HT-29 (cell line): ENCODE data around the gene PTPRK. TPM values are rescaled to one million over a fixed set of nuclear protein-coding genes. Genes with fewer than 3 reads are reported as not detected.
"Not testable (repeated sequence)": the region's sequence is repeated elsewhere in the genome, so short reads cannot be mapped to it uniquely, and the experiment has no call there.

Experiments
- DNase-seq: peaks from one replicate; pipeline ENCODE4 v3.0.0-alpha.2; 2015; ENCODE audit warnings: low spot score
- total RNA-seq: library from RNA; depleted of rRNA; stranded (reverse); fragments of >200 nt; shearing (Covaris generic); gene quantifications from 2 replicates; pipeline ENCODE4 v1.2.3, GENCODE V29; 2014

Gene PTPRK
- total RNA-seq, 1 experiment from 2014 or later = 190 TPM

DNA sequence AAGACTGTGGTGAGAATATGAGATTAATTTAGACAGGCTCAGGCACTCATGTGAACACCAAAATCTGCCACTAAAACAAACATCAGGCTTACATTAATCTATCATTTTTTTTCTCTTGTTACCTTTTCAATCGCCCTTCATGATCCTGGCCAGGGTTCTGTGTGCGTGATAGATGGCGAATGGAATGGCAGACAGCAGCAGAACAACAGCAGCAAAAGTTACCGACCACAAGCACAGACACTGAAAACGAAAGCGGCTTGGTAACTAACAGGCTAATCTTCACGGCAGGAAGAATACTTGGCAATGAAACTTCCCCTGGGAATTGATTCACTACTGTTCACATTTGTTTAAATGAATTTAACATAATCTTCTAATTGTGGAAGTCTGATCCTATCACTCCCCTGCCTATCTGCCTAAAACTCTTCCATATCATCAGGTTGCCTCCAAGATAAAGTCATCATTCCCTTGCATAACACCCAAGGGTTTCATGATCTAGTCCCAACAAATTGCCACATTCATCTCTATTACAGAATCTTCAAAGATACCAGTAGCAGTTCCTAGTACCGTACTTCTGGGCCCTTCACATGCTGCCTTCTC lies 28.7 kb downstream of the PTPRK start:
- DNase-seq = no peak

DNA sequence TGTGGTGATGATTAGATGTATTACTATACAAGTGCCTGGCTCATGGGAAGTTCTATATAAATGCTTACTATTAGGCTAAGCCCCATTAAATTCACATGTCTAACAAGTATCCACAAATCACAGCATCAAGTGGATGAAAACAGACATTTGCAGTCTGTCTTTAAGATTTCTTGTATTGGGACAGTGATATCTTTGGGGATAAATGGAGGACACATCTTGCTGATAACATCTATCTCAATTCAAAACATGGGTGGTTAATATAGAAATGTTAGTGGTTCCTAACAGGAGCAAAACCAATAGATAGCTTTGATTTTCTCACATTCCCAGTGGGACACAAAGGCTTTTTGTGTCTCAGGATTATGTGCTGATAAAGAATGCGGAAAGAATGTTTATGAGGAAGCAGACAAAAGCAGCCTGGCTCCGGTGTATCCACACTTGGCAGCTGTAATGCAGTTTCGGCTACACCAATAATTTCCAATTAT lies 29.3 kb downstream of the PTPRK start:
- DNase-seq = peak; percentile 89

DNA sequence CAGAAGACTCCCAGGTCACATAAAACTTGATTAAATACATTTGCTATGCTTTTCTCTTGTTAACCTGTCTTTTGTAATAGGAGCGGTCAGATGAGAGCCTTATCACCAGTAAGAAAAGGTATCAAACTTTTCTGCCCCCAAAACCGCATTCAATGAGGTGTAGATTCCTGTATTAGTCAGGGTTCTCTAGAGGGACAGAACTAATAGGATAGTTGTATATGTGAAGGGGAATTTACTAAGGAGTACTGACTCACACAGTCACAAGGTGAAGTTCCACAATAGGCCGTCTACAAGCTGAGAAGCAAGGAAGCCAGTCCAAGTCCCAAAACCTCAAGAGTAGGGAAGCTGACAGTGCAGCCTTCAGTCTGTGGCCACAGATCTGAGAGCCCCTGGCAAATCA lies 32.7 kb downstream of the PTPRK start:
- DNase-seq = no peak

DNA sequence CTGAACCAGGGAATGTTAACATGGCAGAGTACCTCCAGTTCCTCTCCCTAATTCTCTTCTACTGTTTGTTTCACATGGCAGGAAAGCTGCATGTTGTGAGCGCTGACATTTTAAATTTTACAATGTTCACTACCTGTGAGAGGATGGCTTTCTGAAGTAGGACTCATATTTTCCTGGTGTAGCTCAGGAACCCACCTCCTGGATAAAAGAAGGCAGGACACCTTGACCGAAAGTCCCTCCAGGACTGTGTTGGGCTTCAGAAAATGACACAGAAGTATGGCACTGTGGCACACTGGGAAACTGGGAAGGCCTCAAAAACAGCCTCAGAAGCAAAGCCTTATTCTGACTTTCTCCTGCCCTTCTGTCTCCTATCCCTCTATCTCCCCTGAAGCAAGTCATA lies 33.3 kb downstream of the PTPRK start:
- peak; percentile 58 for DNase-seq

DNA sequence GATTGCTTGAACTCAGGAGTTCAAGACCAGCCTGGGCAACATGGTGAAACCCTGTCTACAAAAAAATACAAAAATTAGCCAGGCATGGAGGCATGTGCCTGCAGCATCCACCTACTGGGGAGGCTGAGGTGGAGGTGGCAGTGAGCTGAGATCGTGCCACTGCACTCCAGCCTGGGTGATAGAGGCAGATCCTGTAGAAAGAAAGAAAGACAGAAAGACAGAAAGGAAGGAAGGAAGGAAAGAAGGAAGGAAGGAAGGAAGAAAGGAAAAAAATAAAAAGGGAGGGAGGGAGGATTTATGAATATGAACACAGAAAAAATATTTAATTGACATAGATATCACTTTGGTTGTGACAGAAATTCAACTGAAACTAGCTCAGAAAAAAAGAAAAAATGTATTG lies 33.8 kb downstream of the PTPRK start:
- not testable (repeated sequence) for DNase-seq

DNA sequence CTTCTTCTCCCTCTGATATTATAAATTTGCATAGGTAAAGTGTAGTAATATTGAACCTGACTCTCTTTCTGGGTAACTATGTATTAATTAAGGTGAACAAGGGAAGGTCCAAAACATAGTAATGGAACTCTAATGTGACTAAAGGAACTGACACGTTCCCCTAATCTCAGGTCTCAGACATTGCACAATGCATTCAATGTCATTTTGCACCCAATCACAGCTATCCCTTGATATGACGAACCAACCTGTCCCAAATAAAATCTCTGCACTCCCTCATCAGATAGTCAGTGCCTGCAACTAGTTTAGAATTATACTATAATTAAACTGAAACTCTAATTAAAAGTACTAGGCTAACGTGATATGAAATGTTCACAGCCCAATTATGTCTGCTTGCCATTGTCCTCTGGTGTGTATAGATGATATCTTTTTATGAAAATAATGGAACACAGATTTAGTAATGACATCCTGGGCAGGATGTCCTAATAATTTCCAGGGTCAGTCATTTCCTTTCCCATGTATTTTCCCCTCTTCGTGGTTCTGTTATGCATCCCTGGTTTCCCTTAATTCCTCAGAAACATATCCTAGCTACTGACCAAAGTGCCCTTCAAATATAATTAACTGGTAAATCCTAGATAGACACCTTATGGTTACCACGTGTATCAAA lies 36.8 kb downstream of the PTPRK start:
- DNase-seq = no peak

DNA sequence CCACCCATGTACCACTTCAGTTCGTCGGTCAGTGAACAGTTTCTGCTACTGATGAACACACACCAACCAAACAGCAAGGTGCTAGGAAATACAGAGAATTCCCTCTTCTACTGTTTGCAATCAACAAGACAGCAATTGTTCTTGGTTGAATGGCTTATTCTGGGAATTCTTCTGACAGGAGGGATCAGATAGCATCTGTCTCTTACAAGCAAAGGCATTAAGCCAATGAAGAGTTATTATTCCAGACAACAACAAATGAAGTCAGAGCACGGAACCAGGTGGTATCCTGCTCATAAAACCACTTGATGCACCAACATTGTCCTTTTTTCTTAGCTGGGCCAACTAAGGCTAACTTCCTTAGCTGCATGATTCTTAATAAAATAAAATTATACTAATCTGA lies 37.8 kb downstream of the PTPRK start:
- DNase-seq = no peak

DNA sequence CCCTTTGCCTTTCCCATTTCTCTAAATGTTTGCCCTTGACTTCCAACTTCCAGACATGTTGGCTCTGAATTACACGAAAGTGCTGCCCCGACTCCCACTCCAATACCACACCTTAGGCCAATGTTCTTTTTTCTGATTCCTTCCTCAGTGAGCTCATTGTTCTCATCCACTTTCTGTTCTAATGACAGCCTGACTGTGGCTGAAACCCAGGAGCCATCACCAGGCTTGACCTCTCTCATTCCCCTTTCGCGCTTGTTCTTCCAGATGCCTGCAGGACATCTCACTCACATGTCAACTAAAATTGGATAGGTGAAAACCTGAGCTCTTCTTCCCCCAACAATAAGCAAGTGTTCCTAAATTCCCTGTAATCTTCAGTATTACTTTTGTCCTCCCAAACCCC lies 40.4 kb downstream of the PTPRK start:
- DNase-seq = no peak

DNA sequence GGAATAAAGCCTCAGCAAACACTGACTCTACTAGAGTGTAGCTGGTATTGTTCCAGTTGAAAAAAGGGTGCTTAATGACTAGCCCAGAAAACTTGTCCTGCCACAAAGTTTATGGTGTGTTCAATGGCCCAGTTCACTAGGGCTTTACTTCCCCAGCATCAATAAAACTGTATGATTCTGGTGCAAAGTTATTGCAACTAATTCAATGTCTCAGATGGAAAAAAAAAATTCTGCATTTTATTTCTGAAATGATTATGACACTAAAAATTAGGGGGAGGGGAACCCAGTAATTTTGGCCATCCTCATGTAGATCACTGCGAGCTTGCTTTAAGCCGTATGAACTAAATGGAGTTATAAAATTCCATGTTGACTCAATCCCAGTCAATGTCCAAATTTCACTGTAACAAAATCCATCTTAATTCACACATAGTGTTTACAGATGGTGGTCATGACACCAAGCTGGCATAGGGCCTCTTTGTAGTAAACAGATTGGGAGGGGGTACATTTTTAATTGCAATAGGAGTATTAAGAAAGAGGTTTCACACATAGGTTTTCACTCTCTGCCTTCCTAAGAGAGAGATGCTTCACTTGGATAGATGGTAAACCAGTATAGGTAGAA lies 41.2 kb downstream of the PTPRK start:
- no peak for DNase-seq

DNA sequence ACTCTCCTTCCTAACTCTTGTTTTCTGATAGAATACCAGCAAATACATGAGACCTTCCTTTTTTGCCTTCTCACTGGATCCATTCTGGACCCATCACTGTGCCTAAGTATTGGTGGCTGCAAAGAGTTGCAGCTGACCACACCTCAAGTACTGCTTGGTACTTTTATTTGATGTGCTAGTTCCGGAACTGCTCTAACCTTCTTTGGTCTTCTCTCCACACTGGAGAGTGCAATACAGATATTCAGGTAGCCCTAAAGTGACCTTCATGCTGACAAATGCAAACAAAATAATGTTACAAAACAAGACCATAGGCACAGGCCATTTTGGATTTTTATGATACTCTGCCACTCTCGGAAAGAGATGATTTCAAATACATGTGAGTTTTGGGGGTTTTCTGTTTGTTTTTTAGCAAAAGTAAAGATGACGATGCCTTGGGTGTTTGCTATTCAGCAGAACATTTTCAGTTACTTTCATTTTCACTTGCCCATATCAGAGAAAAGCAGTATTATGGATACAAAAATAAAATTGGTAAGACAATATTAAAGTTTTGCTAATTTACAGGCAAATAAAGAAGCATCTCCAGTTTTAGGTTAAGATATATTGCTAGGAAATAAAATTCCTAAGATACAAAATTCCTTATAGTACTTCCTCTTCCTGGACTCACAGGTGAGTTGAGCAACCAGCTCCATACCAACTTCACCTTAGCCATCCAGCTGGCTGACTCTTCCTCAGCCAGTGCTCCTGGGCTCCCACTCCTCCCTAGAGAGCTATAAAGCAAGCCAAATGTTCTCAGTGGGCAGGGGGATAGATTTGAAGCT lies 42.0 kb downstream of the PTPRK start:
- no peak for DNase-seq

DNA sequence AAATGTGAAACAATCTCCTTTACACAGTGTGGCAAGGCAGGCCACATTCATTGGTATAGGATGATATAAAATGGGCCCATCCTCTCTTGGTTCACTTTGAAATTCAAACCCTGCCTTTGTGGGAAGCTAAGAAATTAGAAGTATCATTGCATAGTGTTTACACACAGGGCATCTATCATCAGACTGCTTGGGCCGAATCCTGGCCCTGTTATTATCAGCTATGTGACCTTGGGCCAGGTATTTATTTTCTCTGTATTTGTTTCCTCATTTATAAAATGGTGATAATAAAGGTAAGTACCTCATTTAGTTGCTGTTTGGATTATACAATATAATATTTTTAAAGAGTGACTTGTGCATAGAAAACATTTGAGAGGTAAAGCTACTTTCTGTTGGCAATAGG lies 45.5 kb downstream of the PTPRK start:
- no peak for DNase-seq

DNA sequence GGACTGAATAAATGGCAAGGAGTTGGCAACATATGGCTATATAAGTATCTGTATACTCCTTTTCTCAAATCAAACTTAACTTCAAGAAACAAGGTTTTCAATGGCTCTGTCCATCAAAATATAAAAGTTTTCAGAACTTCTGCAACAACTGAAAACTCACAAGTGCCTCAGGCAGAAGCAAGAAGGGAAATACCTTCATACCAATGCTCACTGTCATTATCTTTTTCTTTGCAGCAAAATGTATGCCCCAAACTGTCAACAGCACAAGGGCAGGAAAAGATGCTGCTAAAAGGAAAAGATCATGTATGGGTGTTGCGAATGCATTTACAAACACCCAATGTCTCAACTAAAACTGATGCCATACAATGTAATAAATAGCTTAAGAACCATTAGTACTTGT lies 45.9 kb downstream of the PTPRK start:
- no peak for DNase-seq

DNA sequence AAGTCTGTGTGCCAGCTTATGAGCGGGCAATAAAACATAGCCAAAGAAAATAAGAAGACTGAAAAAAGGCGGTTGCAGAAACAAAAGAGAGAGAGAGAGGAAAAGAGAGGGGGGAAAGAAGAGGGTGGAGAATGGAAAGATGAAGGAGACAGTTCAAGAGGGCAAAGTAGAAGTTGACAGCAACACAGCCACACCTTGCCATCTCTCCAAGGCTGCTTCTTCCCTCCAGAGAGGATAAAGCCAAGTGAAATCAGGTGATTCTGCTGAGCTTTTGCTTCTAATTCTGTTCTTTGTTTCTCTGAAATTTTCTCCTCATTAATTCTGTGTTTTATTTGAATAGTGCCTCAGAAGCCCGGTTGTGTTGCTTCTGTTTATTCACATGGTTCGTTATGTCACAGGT lies 48.5 kb downstream of the PTPRK start:
- no peak for DNase-seq

DNA sequence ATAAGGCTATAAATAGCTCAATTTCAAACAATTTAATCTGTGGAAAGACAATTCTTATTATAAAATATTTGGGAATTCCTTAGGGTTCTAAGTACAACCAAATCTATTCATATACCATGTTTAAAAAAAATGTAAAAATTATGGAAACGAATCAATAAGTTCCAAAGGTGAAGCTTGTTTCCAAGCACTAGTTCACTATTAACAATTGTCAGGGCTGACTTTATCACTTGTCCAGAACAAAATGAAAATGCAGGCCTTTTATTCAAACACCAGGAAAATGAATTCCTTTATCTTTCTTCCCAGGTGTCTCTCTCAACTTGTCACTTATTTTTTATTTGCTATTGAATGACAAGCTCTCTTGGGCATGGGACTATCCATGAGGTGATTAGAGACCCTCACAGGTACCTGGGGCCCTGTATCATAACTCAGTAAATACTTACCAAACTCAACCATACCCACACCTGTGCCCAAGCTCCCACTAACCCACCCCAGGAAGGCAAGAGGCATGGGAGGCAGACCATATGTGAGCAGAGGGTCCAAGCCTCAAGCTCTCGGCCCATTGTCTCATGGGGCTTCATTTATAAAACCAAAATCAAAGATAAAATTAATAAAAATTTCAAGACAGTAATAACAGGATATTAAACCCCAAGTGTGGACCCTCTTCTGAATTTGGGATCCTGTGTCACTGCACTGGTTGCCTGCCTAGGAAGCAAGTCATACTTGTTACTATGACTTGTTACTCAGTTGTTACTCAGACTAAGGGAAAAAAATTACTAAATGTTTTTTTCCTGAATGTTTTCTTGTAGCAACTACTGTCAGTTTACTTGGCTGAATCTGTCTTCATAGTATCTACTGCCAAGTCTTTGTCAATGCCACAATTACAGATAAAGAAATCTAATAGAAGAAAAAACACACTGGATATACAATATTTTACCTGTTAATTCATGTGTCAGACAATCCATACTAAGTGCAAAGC lies 54.7 kb downstream of the PTPRK start:
- no peak for DNase-seq

DNA sequence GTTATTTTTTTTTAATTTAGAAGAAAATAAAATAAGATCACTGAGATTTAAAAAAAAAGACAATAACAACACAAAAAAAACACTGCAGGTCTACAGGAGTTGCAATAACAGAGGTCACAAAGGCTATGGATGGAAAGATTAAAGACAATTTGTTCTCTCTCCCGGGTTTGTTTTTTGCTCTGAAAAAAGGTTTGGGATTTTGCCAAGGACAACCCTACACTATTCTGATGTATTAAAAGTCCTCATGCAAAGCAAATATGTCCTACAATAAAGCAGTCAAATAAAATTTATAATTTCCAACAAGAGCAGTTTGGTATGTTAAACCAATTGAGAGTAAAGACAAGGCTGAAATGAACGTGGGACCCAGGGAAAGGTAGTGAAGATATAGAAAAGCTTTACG lies 55.6 kb downstream of the PTPRK start:
- peak; percentile 18 for DNase-seq

DNA sequence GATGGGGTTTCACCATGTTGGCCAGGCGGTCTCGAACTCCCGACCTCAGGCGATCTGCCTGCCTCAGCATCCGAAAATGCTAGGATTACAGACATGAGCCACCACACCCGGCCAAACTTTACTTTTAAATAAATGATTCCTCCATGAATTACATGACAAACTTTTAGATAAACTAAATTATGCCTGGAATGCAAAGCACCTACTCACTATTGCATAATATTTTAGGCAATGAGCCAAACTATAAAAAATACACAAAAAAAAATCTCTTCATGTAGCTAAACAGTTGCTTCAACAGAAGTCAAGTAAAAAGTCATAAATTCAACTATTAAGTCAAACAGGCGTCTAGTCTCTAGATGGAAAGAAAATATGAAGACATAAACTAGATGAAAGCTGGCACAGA lies 56.5 kb downstream of the PTPRK start:
- DNase-seq = no peak

DNA sequence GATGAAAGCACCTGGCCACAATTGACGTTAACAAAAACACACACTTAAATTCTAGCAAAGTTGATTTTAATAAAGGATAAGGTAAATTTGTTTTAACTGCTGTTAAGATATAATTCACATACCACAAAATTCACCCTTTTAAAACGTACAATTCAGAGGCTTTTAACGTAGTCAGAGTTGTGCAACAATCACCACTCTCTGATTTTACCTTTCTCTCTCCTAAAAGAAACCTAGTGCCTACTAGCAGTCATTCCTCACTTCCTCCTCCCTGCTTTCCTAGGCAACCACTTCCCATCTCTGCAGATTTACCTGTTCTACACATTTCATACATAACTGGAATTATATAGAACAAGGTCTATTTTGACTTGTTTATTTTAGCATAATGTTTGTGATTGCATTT lies 58.9 kb downstream of the PTPRK start:
- DNase-seq = no peak

DNA sequence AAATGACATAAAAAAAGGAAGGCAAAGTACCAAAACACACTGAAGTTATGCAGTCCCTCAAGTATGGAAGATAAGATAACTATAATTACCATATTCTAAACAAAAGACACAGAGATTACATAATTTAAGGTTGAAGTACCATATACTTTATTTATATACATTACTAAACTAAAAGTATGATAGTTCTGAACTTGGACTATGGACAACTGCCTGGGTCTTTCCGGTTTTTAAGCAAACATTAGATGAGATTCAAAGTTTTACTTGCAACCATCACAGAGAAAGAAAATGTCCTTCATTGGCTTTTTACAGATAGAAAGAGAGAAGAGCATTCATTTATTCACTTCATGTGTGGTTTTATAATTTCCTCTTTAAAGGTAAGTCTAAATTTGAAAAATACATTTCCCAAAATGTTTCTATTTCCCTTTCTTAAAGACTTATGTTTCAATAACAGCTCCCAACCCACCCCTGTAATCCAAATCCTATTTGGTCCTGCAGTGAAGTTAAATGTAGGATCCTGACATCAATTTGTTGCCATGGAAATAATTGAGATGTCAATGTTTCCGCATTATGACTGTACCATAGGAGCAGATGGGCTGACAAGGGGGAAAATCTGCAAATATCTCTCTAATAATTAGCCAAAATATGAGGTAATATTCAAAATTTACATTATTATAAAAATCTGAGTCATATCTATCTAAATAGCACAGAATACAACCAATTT lies 63.7 kb downstream of the PTPRK start:
- DNase-seq = peak; percentile 15

DNA sequence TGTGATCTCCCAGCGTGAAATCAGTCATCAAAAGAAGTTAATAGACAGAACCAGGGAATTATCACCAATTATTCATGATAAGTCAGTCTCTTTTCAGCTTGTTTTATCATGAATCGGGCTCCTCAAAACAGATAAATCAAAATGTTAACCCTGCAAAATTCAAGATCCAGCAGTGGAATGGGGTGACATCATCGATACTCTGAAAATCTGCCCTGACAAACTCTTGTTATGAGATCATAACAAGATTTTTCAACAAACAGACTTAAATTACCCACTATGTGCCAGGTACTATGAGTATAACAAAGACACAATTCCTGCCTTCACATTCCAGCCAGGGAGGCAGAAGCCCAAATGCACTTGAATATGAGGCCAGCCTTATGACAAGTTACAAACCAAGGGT lies 64.4 kb downstream of the PTPRK start:
- no peak for DNase-seq

DNA sequence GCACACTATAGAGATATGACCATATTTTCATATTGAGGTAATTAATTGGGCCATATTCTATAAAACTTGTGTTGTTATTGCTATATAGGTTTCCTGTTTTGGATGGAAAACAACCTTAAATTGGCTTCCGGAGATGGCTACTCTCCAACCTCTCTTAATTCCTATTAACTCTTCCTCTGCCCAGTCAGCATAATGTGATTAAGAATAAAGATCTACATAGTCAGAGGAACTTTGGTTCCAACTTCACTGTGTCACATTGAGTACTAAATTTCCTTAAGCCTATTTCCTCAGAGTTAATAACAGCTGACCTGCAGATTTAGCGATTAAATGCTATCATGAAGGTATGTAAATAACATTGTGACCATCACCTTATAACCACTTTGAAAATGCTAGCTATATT lies 67.7 kb downstream of the PTPRK start:
- DNase-seq = no peak
